ENCODE results near the gene MARCHF10. TPM values are rescaled to one million over a fixed set of nuclear protein-coding genes. Genes with fewer than 3 reads are reported as not detected.

The MARCHF10 gene
- total RNA-seq, 1 experiment from 2014 or later: not detected

- H3K27ac ChIP-seq (ENCODE audit: low read length): no peak overlapping the region
- no peaks in the 10 kb centered on the region for H3K9me3 ChIP-seq (ENCODE audit: low read length)
- H4K20me1 ChIP-seq (ENCODE audit: low read length): no peaks in the 10 kb centered on the region
- H3K9me2 ChIP-seq (replicated peaks; ENCODE audit: low read length): no peaks in the 10 kb centered on the region
- ATAC-seq (peak; percentile 66), DNase-seq (peak; percentile 68)
- peaks cover 11% of the 10 kb centered on the region; the same call in 1 of the 2 replicates for H3K4me1 ChIP-seq (ENCODE audit: insufficient read depth, low read length)
- CTCF ChIA-PET: no interaction called here
- H2AFZ ChIP-seq (ENCODE audit: low read length): peak overlapping the region; percentile 76
- H3K4me3 ChIP-seq (ENCODE audit: low read length): peak overlapping the region; percentile 76
- H3K9ac ChIP-seq (ENCODE audit: low read length): peak overlapping the region; percentile 76
- H3F3A ChIP-seq (ENCODE audit: low read length, unreplicated experiment): no peaks in the 10 kb centered on the region
- H3K4me2 ChIP-seq (ENCODE audit: low read length): peak overlapping the region; percentile 99
- TF ChIP-seq EZH2 (IDR thresholded peaks at IDR 0.05; ENCODE audit: low read length, unreplicated experiment) (no peak), CTCF (conservative IDR thresholded peaks at IDR 0.05; ENCODE audit: low read depth, low read length) (no peak), EZH2phosphoT487 (IDR thresholded peaks at IDR 0.05; ENCODE audit: borderline replicate concordance, low read length) (no peak)
- BruUV-seq (replicated peaks): no TSS peak
- POLR2A ChIA-PET (ENCODE audit: unreplicated experiment): no interaction called here
- intact Hi-C loops (cut with micrococcal nuclease): no loop called here
- H3K27me3 ChIP-seq (ENCODE audit: low read length): no peaks in the 10 kb centered on the region
- no peaks in the 10 kb centered on the region for H3K36me3 ChIP-seq (ENCODE audit: low read depth, low read length)
- no peaks in the 10 kb centered on the region for H3K79me2 ChIP-seq (ENCODE audit: low read length)
These were observed 154.9 kb downstream of the MARCHF10 start for GRCh38 chr17:62653002-62653825.

- CTCF ChIA-PET: interaction anchor here (0.7 kb wide), 1 partner anchor 51 kb away, joined by 3 read pairs; no protein-coding TSS in a partner anchor
- Histone ChIP-seq H4K20me1 (ENCODE audit: low read length) (no peaks in the 10 kb centered on the region), H3K36me3 (ENCODE audit: low read depth, low read length) (no peaks in the 10 kb centered on the region), H3K9me2 (replicated peaks; ENCODE audit: low read length) (no peaks in the 10 kb centered on the region), H3K27ac (ENCODE audit: low read length) (no peak overlapping the region), H3K4me2 (ENCODE audit: low read length) (peak overlapping the region; percentile 99), H3K9me3 (ENCODE audit: low read length) (no peaks in the 10 kb centered on the region), H3K4me3 (ENCODE audit: low read length) (peak overlapping the region; percentile 76), H2AFZ (ENCODE audit: low read length) (peak overlapping the region; percentile 76), H3K4me1 (ENCODE audit: insufficient read depth, low read length) (peaks cover 11% of the 10 kb centered on the region; the same call in 1 of the 2 replicates), H3F3A (ENCODE audit: low read length, unreplicated experiment) (no peaks in the 10 kb centered on the region), H3K27me3 (ENCODE audit: low read length) (no peaks in the 10 kb centered on the region), H3K79me2 (ENCODE audit: low read length) (no peaks in the 10 kb centered on the region), H3K9ac (ENCODE audit: low read length) (peak overlapping the region; percentile 76)
- TF ChIP-seq EZH2 (IDR thresholded peaks at IDR 0.05; ENCODE audit: low read length, unreplicated experiment): no peak
- no peak for TF ChIP-seq EZH2phosphoT487 (IDR thresholded peaks at IDR 0.05; ENCODE audit: borderline replicate concordance, low read length)
- TF ChIP-seq CTCF (conservative IDR thresholded peaks at IDR 0.05; ENCODE audit: low read depth, low read length): no peak
- ATAC-seq: peak; percentile 74
- DNase-seq: peak; percentile 78
- BruUV-seq (replicated peaks): no TSS peak
- POLR2A ChIA-PET (ENCODE audit: unreplicated experiment): no interaction called here
- intact Hi-C loops (cut with micrococcal nuclease): no loop called here
These were observed 155.7 kb downstream of the MARCHF10 start for GRCh38 chr17:62652251-62653001.

Other genes starting within 250 kb of the MARCHF10 start
- 13.5 and 17.2 TPM in 2 replicates for gene MRC2, start 180.6 kb downstream of the MARCHF10 start, total RNA-seq (2014; rRNA removed)
- 24.2 and 58.1 TPM in 2 replicates for gene TANC2, start 157.9 kb upstream of the MARCHF10 start, total RNA-seq (2014; rRNA removed)

All from PC-3 (cell line).